Measurements from ENCODE around the gene PALD1.

The PALD1 gene

DNA sequence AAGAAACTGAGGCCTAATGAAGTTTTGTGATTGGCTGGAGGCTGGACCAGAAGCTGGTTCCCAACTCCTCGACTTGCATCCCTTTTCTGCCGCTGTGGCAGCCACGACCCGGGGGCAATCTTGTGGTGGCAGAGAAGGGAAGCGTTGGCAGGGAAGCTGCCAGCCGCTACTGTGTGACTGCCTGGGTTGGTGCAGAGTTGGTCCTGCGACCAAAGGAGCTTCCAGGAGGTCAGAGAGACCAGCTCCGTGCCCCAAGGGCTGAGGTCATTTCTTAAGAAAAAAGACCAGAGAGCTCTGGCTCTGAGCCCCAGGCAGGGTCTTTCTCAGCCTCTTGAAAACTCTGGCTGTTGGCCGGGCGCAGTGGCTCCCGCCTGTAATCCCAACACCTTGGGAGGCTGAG, 76.8 kb downstream of the PALD1 start:
- no peak for DNase-seq (ENCODE audit: low read depth, low spot score)
- TF ChIP-seq CTCF (IDR thresholded peaks at IDR 0.05; ENCODE audit: low read depth, low read length), result no peak
- in situ Hi-C loops (cut with HindIII; ENCODE audit: low sequenced_read_pairs), result no loop called here
- H3K4me3 ChIP-seq (ENCODE audit: low read depth, low read length), result no peak overlapping the region

- no peak for DNase-seq (ENCODE audit: low read depth, low spot score)
- no peak overlapping the region for H3K4me3 ChIP-seq (ENCODE audit: low read depth, low read length)
- no peak for TF ChIP-seq CTCF (IDR thresholded peaks at IDR 0.05; ENCODE audit: low read depth, low read length)
- in situ Hi-C loops (cut with HindIII; ENCODE audit: low sequenced_read_pairs), result no loop called here
These were observed 78.7 kb downstream of the PALD1 start for GRCh38 chr10:70557086-70557845.

GRCh38 chr10:70557876-70558275, 79.3 kb downstream of the PALD1 start:
- in situ Hi-C loops (cut with HindIII; ENCODE audit: low sequenced_read_pairs), result no loop called here
- H3K4me3 ChIP-seq (ENCODE audit: low read depth, low read length), result no peak overlapping the region
- no peak for DNase-seq (ENCODE audit: low read depth, low spot score)
- TF ChIP-seq CTCF (IDR thresholded peaks at IDR 0.05; ENCODE audit: low read depth, low read length), result no peak

DNA sequence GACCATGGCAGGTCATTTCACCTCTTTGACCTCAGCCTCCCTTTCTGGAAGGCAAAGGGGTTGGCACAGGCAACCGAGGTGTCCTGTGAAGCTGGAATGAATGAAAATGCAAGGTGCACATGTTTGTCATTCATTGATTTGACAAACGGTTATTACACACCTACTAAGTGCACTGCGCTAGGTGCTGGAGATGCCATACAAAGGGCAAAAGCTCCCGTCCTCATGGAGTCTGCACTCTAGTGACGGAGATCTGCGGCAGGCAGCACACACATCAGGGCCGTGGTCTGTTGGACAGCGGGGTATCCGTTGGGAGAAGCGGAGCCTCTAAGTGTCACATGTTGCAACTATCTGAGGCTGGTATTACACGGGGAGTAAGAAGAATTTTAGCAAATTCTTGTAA, 79.7 kb downstream of the PALD1 start:
- no peak overlapping the region for H3K4me3 ChIP-seq (ENCODE audit: low read depth, low read length)
- in situ Hi-C loops (cut with HindIII; ENCODE audit: low sequenced_read_pairs), result no loop called here
- TF ChIP-seq CTCF (IDR thresholded peaks at IDR 0.05; ENCODE audit: low read depth, low read length), result no peak
- no peak for DNase-seq (ENCODE audit: low read depth, low spot score)

GRCh38 chr10:70558871-70559810, 80.6 kb downstream of the PALD1 start:
- in situ Hi-C loops (cut with HindIII; ENCODE audit: low sequenced_read_pairs), result no loop called here
- peak; percentile 72 for DNase-seq (ENCODE audit: low read depth, low spot score)
- TF ChIP-seq CTCF (IDR thresholded peaks at IDR 0.05; ENCODE audit: low read depth, low read length), result peak; percentile 50
- H3K4me3 ChIP-seq (ENCODE audit: low read depth, low read length), result no peak overlapping the region

GRCh38 chr10:70559861-70560260, 81.3 kb downstream of the PALD1 start:
- in situ Hi-C loops (cut with HindIII; ENCODE audit: low sequenced_read_pairs), result no loop called here
- DNase-seq (ENCODE audit: low read depth, low spot score), result no peak
- no peak for TF ChIP-seq CTCF (IDR thresholded peaks at IDR 0.05; ENCODE audit: low read depth, low read length)
- no peak overlapping the region for H3K4me3 ChIP-seq (ENCODE audit: low read depth, low read length)
